COR-L47 (cell line): ENCODE measurements around the gene TJAP1.
A peak's percentile ranks its signal among the peaks of the same experiment; 100 is the strongest.
"Not testable (repeated sequence)": the region's sequence is repeated elsewhere in the genome, so short reads cannot be mapped to it uniquely, and the experiment has no call there.

ENCODE experiments used
- DNase-seq: peaks from one replicate; lab custom pipeline; 2025; lab: John Stamatoyannopoulos, UW

The TJAP1 gene

DNA sequence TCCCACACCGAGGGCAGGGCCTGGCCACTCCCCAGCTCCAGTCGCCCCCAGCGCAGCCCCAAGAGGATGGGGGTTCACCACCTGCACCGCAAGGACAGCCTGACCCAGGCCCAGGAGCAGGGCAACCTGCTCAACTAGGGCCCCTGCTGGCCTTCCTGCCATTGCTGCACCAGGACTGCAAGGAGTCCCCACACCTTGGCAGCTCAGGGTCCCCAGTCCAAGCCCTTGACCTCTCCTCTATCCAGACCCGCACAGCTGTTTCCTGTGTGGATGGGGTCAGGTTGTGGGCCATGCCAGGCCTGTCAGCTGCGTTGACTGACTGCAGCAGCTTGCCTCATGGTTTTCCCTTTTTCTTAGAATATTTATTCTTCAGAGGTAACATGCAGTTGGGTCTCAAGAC is 28.3 kb downstream of the TJAP1 start:
- no peak for DNase-seq

GRCh38 chr6:43506171-43506570 is 28.8 kb downstream of the TJAP1 start:
- no peak for DNase-seq

GRCh38 chr6:43506667-43507471 is 29.5 kb downstream of the TJAP1 start:
- DNase-seq = peak; percentile 54

- no peak for DNase-seq
These were observed 31.2 kb downstream of the TJAP1 start for GRCh38 chr6:43508481-43509141.

GRCh38 chr6:43509142-43509983 is 32.0 kb downstream of the TJAP1 start:
- no peak for DNase-seq

GRCh38 chr6:43509984-43510826 is 32.8 kb downstream of the TJAP1 start, which contains the start of gene LRRC73:
Gene LRRC73 (minus strand): TSS chr6:43510346. CDS start chr6:43509785, 561 bp downstream.
- peak; percentile 82 for DNase-seq

- DNase-seq = no peak
These were observed 33.4 kb downstream of the TJAP1 start for GRCh38 chr6:43510827-43511163.

- DNase-seq = no peak
These were observed 34.5 kb downstream of the TJAP1 start for GRCh38 chr6:43511824-43512415.

DNA sequence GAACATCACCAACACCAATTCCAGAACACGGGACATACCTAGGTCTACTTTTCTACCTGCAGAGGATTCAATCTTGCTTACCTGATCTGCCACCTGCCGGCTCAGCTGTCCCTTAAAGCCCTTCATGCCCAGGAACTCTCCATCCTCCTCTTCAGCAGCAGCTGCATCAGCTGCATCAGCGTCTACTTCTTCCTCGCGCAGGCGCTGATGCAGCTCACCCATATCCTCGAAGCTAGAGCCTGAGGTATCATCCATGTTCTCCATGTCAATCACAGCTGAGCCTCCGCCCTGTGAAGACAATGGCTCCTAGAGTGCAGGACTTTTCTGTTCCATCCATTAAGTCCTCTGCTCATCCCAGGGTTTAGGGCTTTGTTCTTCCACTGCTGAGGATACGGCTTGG is 38.4 kb downstream of the TJAP1 start:
- no peak for DNase-seq

GRCh38 chr6:43516367-43516696 is 39.0 kb downstream of the TJAP1 start:
- DNase-seq = no peak

- DNase-seq = peak; percentile 99
These were observed 39.5 kb downstream of the TJAP1 start, which contains the start of the genes POLR1C and YIPF3 for GRCh38 chr6:43516697-43517504. Gene POLR1C (plus strand): TSS chr6:43517089. CDS start chr6:43517110, 21 bp downstream. Gene YIPF3 (minus strand): TSS chr6:43516926. CDS start chr6:43516807, 119 bp downstream.

DNA sequence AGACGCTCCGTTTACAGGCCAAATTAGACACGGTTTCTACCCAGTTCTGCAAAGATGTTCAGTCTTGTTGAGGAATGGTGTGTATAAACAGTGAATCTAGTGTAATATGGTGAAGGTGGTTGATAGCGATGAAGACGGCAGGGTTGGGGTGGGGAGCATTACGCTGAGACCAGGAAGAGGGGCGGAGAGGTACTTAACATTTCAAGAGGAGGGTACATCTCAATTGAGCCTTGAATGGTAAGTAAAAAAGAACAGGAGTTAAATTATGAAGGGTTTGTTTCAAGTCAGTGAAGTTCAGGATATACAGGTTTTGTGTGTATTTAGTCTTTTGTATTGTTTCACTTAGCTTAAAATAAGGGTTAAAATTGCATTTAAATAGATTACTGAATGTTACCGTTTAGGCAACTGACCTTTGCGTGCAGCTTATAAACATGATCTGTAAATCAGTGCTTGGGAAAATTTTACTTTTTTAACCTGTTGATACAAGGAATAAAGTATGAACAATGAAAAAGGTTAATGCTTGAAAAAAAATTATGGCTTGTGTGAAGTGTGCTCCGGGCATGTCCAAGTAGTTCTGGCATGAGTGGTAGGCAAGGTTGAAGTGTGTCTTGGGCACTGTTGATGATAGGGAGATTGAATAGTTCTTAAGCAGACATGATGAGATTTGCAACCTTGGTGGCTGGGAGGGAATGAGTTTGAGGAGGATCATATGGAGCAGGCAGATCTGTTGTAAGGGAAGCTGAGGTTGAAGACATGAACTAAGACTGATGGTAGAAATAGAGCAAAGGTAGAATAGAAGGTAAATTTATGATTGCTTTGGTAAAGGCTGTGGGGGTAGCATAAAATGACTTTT is 40.4 kb downstream of the TJAP1 start:
- DNase-seq = no peak

DNA sequence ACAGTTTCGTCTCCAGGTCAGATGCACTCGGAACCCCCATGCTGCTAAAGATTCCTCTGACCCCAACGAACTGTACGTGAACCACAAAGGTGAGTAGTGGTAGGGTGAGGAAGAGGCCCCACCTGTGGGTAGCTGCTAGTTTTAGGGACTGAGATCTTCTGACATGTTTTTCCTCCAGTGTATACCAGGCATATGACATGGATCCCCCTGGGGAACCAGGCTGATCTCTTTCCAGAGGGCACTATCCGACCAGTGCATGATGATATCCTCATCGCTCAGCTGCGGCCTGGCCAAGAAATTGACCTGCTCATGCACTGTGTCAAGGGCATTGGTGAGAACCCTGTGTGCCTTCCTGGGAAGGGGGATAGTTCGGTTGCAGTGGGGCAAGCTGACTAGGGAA is 42.7 kb downstream of the TJAP1 start:
- DNase-seq = no peak

GRCh38 chr6:43521836-43522235 is 44.5 kb downstream of the TJAP1 start:
- no peak for DNase-seq

- no peak for DNase-seq
These were observed 45.3 kb downstream of the TJAP1 start for GRCh38 chr6:43522547-43523261.

- no peak for DNase-seq
These were observed 45.9 kb downstream of the TJAP1 start for GRCh38 chr6:43523284-43523683.

- DNase-seq = no peak
These were observed 47.2 kb downstream of the TJAP1 start for GRCh38 chr6:43524483-43524961.

DNA sequence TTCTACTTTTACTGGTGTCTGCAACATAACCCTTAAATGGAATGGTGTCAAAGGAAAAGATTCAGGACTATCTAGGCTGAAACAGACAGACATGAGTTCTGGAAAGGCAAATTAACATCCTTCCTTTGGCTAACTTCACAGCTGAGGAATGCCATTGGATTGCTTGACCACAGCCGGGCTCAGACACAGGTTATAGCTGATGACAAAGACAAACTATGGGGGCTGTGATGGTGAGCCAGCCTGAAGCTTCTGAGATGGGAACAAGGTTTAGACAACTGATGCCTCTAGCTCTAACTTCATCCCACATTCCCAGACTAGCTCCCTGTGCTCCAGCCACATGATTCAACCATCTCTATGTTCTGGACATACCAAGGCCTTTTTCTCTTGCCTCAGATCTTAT is 54.8 kb downstream of the TJAP1 start:
- DNase-seq = no peak

- DNase-seq = not testable (repeated sequence)
These were observed 61.6 kb downstream of the TJAP1 start for GRCh38 chr6:43538986-43539385.
